Endothelial cell of umbilical vein (primary cell): ENCODE results near the gene NXPH4. TPM values are rescaled to one million over a fixed set of nuclear protein-coding genes. Genes with fewer than 3 reads are reported as not detected.

Source experiments
- BruUV-seq: library from RNA; stranded (reverse); fragments of 400-500 nt; replicated peaks from 2 replicates; lab custom pipeline; 2021; lab: Mats Ljungman, UMichigan
- CTCF ChIA-PET: fragments of 300-600, 350-600 bp; sonication (Branson Sonifier 250); formaldehyde crosslinking; loops from one replicate; lab custom pipeline; 2021; ENCODE audit warnings: antibody characterized with exemption, inconsistent platforms; lab: Charles Lee
- POLR2A ChIA-PET: fragments of 300-600, 350-600 bp; sonication (Branson Sonifier 250); formaldehyde crosslinking; loops from one replicate; lab custom pipeline; 2021; ENCODE audit warnings: antibody characterized with exemption, inconsistent platforms; lab: Charles Lee
- DNase-seq: peaks from one replicate; pipeline ENCODE4 v3.0.0-alpha.2; 2011; ENCODE audit warnings: low read depth, low spot score
- FAIRE-seq: peaks from 2 replicates; lab custom pipeline; 2011; peaks lifted over from hg19 to GRCh38; lab: Jason Lieb, UNC
- H2AFZ ChIP-seq: 2 replicates; pipeline ENCODE4 v1.6.0; 2012; ENCODE audit warnings: low read depth, low read length, control low read depth, inconsistent platforms
- H3K27ac ChIP-seq: 2 replicates; pipeline ENCODE4 v1.5.1; 2011; ENCODE audit warnings: low read depth, mild to moderate bottlenecking, control low read depth, low read length, moderate library complexity; ENCODE audit not compliant: insufficient read depth
- H3K27me3 ChIP-seq, 2 experiments: 2 replicates each; pipeline versions ENCODE4 v1.6.0 to v1.6.1; 2011; ENCODE audit warnings: low read length in 2 of 2, mixed read lengths in 1 of 2; ENCODE audit not compliant: control insufficient read depth in 2 of 2, insufficient read depth in 2 of 2
- H3K36me3 ChIP-seq, 2 experiments: 2 replicates in 1 of 2; 3 replicates in 1 of 2; pipeline ENCODE4 v1.5.1; 2011; ENCODE audit warnings: low read length in 2 of 2, mild to moderate bottlenecking in 1 of 2, moderate library complexity in 1 of 2; ENCODE audit not compliant: control insufficient read depth in 2 of 2, insufficient read depth in 2 of 2; ENCODE audit errors: extremely low read depth in 1 of 2
- H3K4me1 ChIP-seq: 3 replicates; pipeline ENCODE4 v1.5.1; 2011; ENCODE audit warnings: mild to moderate bottlenecking, low read length; ENCODE audit not compliant: control insufficient read depth, insufficient read depth; ENCODE audit errors: extremely low read depth
- H3K4me2 ChIP-seq: 2 replicates; pipeline ENCODE4 v1.6.1; 2011; ENCODE audit warnings: low read length, control low read depth, mixed read lengths; ENCODE audit not compliant: insufficient read depth
- H3K4me3 ChIP-seq, 3 experiments: fragments of 200-600 bp in 1 of 3; sonication (generic), shearing (Covaris generic) in 1 of 3; replicated peaks in 1 of 3; 2 replicates each; pipeline ENCODE4 v1.5.1; 2011 to 2016; ENCODE audit warnings: control low read depth in 3 of 3, low read length in 3 of 3, mild to moderate bottlenecking in 2 of 3, inconsistent platforms in 1 of 3, low read depth in 1 of 3, moderate library complexity in 1 of 3; ENCODE audit not compliant: insufficient read depth in 1 of 3
- H3K79me2 ChIP-seq: 2 replicates; pipeline ENCODE4 v1.6.0; 2012; ENCODE audit warnings: low read length, inconsistent platforms; ENCODE audit not compliant: control insufficient read depth, insufficient read depth
- H3K9ac ChIP-seq: replicated peaks from 2 replicates; pipeline ENCODE3; 2011; ENCODE audit warnings: low read length, control low read depth; ENCODE audit not compliant: insufficient read depth; ENCODE audit errors: extremely low read depth
- H3K9me1 ChIP-seq: replicated peaks from 3 replicates; pipeline ENCODE4 v1.6.0; 2011; ENCODE audit warnings: mild to moderate bottlenecking, low read length; ENCODE audit not compliant: control insufficient read depth, insufficient read depth; ENCODE audit errors: extremely low read depth
- H3K9me3 ChIP-seq: replicated peaks from 2 replicates; pipeline ENCODE4 v1.5.1; 2012; ENCODE audit warnings: low read length, inconsistent platforms; ENCODE audit not compliant: control insufficient read depth, insufficient read depth
- H4K20me1 ChIP-seq: replicated peaks from 2 replicates; pipeline ENCODE3; 2011; ENCODE audit warnings: mild to moderate bottlenecking, low read length; ENCODE audit not compliant: control insufficient read depth, insufficient read depth; ENCODE audit errors: extremely low read depth
- CTCF ChIP-seq, 2 donors: IDR thresholded peaks; 1 replicate in 1 of 2; 2 replicates in 1 of 2; pipeline ENCODE4 v1.5.1; 2011; ENCODE audit warnings: low read length in 2 of 2, mild to moderate bottlenecking in 2 of 2, moderate library complexity in 2 of 2, control low read depth in 1 of 2, inconsistent platforms in 1 of 2, low read depth in 1 of 2; ENCODE audit not compliant: insufficient read depth in 1 of 2; ENCODE audit errors: extremely low read depth in 1 of 2
- EZH2 ChIP-seq: IDR thresholded peaks from 2 replicates; pipeline ENCODE4 v1.6.1; 2012; ENCODE audit warnings: borderline replicate concordance, low read depth, mild to moderate bottlenecking, moderate library complexity, low read length, inconsistent platforms; ENCODE audit not compliant: severe bottlenecking
- FOS ChIP-seq: IDR thresholded peaks from 2 replicates; pipeline ENCODE4 v1.6.1; 2011; ENCODE audit warnings: mild to moderate bottlenecking, low read length, moderate library complexity, borderline replicate concordance; ENCODE audit not compliant: insufficient read depth
- GATA2 ChIP-seq: IDR thresholded peaks from 2 replicates; pipeline ENCODE4 v1.7.0; 2011; ENCODE audit warnings: low read depth, mild to moderate bottlenecking, moderate library complexity, mixed read lengths, low read length; ENCODE audit not compliant: insufficient read length, insufficient read depth
- JUN ChIP-seq: IDR thresholded peaks from 2 replicates; pipeline ENCODE4 v1.6.1; 2011; ENCODE audit warnings: borderline replicate concordance, low read depth; ENCODE audit not compliant: insufficient read length, insufficient read depth
- MYC ChIP-seq: IDR thresholded peaks from one replicate; pipeline ENCODE4 v1.6.1; 2011; ENCODE audit warnings: mild to moderate bottlenecking, low read depth, low read length
- POLR2A ChIP-seq: IDR thresholded peaks from 2 replicates; pipeline ENCODE4 v1.6.1; 2012; ENCODE audit warnings: low read depth, mild to moderate bottlenecking, control low read depth, low read length
- POLR2AphosphoS5 ChIP-seq: IDR thresholded peaks from 2 replicates; pipeline ENCODE4 v1.6.1; 2012; ENCODE audit warnings: low read depth, mild to moderate bottlenecking, control low read depth, low read length, moderate library complexity; ENCODE audit not compliant: insufficient read depth
- dilution Hi-C: fragments of 300-500 bp; cut with MboI; formaldehyde crosslinking; loops from one replicate; pipeline ENCODE4 v1.15.0; 2019; ENCODE audit warnings: low sequenced_read_pairs; ENCODE audit not compliant: extremely low pct_ligation_motif_present
- intact Hi-C: fragments of 100-400 bp; cut with micrococcal nuclease; formaldehyde crosslinking; loops from one replicate; pipeline ENCODE4 v1.10.0; 2022
- polyA plus RNA-seq, 4 experiments: library from polyadenylated mRNA; depleted of rRNA in 3 of 4; stranded (reverse) in 3 of 4; unstranded in 1 of 4; fragments of >200 nt; gene quantifications; 2 replicates each; pipeline versions ENCODE4 v1.2.1 to v1.2.3, GENCODE V29; 2011 to 2012; ENCODE audit warnings: missing spikeins in 1 of 4
- total RNA-seq: library from RNA; stranded (reverse); gene quantifications from 2 replicates; pipeline ENCODE4 v1.2.3, GENCODE V29; 2021
- TF ChIP-seq, protein P1 (sequence below): IDR thresholded peaks from 2 replicates; pipeline ENCODE4 v1.6.1; 2011; ENCODE audit not compliant: insufficient read depth, insufficient read length

NXPH4 gene
- total and polyA plus RNA-seq, 2 donors (not counting 3 experiments of a cell fraction or from before 2014, with no cell fraction given), result 0.07 TPM; not detected in 1

GRCh38 chr12:57248934-57249742 is 32.5 kb downstream of the NXPH4 start:
- no peaks in the 10 kb centered on the region for H3K36me3 ChIP-seq
- H3K27ac ChIP-seq, result no peak overlapping the region
- no peaks in the 10 kb centered on the region for H3K4me1 ChIP-seq
- ChIA-PET POLR2A (no interaction called here), CTCF (interaction anchor here (1.3 to 5.1 kb wide), 2 partner anchors 7 to 204 kb away, joined by 4 to 26 read pairs; no protein-coding TSS in a partner anchor)
- H2AFZ ChIP-seq, result no peak overlapping the region
- no peak overlapping the region for H3K4me3 ChIP-seq
- no peak for TF ChIP-seq POLR2AphosphoS5
- no peak for TF ChIP-seq POLR2A
- no peak for TF ChIP-seq CTCF (IDR thresholded peaks at IDR 0.05; ENCODE audit: extremely low read depth in 1 of 2, insufficient read depth in 1 of 2, low read depth in 1 of 2, low read length in 2 of 2)
- no peak for TF ChIP-seq MYC
- TF ChIP-seq JUN, result no peak
- TF ChIP-seq, protein P1, sequence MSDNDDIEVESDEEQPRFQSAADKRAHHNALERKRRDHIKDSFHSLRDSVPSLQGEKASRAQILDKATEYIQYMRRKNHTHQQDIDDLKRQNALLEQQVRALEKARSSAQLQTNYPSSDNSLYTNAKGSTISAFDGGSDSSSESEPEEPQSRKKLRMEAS, result no peak
- TF ChIP-seq FOS, result no peak
- TF ChIP-seq GATA2, result no peak
- TF ChIP-seq EZH2, result no peak
- dilution Hi-C loops, result no loop called here
- H3K9me3 ChIP-seq, result no peaks in the 10 kb centered on the region
- intact Hi-C loops, result no loop called here
- DNase-seq (no peak), FAIRE-seq (no peak)
- no peaks in the 10 kb centered on the region for H3K79me2 ChIP-seq
- no peaks in the 10 kb centered on the region for H3K9me1 ChIP-seq
- no TSS peak for BruUV-seq
- H3K27me3 ChIP-seq, result peaks cover 0 to 3% of the 10 kb centered on the region in 2 experiments
- no peak overlapping the region for H3K4me2 ChIP-seq
- no peaks in the 10 kb centered on the region for H4K20me1 ChIP-seq
- H3K9ac ChIP-seq, result no peak overlapping the region
